ENCODE measurements around the gene UBE2V1.

- TF ChIP-seq EP300 (IDR thresholded peaks at IDR 0.05) (peak; percentile 85 to 96), CTCF (IDR thresholded peaks at IDR 0.05) (peak in 1 of 5 experiments; percentile 15)
These were observed 2.8 kb upstream of the UBE2V1 start for GRCh38 chr20:50115591-50116367.
